NCI-H1105 treated with DMSO at 0.1 percent for 48 hours (cell line): ENCODE measurements around the gene ASCL5.

Source experiments
- DNase-seq: peaks from one replicate; lab custom pipeline; 2025; lab: John Stamatoyannopoulos, UW

ASCL5 gene

DNA sequence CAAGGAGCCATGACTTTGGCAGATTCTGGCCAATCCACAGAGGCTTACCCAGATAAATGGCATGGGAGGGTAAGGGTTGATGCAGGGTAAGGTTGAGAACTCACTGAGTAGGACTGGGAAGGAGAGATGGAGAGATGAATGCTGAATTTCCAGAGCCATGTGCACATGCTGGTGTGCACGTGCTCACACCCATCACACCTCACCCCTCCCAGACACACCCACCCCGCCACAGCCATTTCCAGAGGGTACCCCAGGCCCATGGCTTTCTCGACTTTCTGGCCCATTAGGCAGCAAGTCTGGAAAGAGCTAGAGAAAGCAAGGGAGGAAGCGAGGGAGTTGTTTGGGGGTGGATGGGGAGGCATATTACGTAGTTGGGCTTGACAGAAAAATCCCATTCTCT is 16.4 kb downstream of the ASCL5 start:
- no peak for DNase-seq

DNA sequence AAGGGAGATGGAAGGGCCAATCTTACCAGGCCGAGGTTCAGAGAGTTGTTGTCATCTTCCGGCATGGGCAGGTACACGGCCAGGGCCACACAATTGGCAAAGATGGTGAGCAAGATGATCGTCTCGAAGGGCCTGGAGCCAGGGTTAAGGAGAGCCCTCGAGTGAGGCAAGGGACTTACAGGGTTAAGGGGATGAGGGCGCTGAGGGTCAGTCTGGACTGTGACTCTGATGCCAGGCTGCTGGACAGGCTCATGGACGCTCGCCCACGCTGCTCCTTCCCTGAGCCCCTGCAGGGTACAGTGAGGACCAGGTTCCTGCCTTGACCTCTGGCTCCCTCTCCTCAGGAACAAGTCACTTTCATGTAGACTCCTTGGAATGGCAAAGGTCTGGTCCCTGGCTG is 16.8 kb downstream of the ASCL5 start:
- DNase-seq: no peak

DNA sequence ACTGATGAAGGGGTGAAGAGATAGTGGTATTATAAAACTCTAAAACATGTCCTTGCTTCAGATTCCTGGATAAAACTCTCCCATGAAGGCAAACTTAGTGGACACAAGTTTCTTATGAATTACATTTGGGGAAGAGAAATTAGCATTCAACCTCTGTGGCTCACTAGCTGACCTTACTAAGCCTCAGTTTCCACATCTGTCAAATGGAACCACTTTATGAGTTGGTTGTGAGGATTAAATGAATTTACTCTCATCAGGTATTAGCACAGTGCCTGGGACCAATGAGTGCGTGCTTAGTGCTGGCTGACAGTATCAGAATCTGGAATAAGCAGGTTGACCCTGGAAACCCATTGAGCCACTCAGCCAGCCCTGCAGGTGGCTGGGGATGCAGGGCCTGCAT is 17.3 kb downstream of the ASCL5 start:
- no peak for DNase-seq

DNA sequence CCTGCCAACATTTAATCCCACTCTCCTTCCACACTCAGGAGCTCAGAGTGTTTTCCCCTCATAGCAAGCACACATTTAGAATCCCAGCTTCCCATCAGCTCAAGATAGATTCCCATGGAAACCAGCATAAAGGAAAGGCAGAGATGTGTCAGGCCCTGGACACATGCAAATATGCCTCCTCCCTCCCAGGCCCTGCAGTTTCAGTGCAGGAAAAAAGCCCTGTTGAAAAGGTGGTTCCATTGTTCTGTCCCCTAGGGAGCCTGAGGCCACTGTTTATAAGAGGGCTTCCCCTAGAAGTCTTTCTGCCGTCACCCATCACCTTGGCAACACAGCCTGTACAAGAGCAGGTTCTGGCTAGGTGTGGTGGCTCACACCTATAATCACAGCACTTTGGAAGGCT is 18.4 kb downstream of the ASCL5 start:
- peak; percentile 40 for DNase-seq

DNA sequence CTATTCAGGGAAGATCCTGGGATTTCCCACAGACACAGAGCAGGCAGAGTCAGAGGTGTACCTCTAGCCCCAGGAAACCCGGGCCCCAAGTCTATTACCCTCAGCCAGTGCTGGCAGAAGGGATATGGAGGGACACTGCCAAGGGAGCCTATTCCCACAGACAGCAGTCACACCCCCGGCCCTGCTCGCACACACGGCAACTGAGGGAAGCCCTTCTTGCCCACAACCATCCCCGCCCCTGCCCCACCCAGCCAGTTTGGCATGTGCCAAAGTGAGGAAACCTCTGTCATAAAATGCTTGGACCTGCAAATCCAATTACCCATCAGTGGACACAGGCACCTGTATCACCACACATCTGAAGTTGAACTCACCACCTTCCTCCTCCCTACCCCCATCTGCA is 21.3 kb downstream of the ASCL5 start:
- DNase-seq: no peak

DNA sequence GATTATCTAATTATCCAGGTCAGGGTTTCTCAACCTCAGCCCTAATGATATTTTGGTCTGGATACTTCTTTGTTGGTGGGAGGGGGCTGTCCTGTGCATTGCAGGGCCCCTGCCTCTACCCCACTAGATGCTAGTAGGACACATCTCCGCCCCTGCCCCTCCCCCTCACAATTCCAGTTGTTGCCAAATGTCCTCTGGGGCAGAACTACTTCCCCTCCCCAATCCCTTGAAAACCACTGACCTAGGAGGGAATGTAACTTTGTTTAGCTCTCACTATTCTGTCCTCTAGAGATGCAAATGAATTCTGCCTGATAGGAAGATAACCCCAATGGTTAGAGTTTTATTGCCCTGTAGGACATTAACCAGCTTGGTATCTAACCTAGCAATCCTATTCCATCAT is 22.8 kb downstream of the ASCL5 start:
- DNase-seq: no peak

DNA sequence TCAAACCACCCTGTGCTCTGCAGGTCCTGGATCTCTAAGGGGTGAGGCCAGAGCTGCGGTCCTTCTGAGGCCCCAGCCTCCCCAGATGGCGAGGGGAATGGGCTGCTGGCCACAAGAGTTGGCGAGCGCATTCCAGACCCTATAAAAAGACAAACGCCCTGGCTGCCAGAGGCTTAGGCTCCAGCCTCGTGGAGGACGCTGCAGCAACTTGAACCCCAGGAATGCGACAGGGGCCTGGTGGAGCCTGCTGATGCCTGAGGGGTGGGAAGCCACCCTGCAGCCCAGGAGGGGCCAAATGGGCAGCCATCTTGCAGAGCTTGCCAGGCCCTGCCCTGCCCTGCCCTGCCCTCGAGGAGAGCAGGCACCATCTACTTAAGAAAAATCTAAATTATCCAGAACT is 23.3 kb downstream of the ASCL5 start:
- no peak for DNase-seq

DNA sequence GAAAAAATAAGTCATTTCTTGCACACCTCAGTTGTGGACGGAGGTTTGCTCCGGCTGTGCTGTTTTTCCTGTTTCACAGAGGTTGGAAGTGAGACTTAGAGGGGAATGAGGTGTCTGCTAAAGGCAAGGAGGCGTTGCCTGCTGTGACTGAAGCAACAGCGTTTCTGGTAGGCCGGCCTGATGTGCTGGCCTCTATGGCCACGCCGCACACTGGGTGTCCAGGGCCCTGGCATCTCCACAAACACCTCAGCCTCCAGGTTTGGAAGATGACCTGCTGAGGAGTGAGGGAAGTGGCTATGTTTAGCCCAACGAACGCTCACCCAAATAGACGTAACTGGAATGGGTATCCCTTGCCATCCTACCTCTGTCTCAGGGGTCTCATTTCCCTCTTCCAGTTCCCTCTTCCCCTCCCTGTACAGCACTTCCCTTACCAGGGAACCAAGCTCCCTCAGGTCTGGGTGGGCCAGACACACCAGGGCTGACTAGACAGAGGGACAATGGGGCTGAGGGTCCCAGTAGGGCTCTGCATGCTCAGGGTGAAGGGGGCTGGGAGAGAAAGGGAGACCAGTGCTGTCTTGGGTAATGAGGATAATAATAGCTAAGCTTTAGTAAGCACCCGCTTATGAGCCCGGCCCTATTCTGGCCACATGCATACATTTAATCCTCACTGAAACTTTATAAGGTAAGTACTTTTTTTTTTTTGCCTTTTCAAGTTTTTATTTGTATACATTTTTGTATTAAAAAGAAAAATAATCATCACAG is 26.6 kb downstream of the ASCL5 start:
- no peak for DNase-seq

DNA sequence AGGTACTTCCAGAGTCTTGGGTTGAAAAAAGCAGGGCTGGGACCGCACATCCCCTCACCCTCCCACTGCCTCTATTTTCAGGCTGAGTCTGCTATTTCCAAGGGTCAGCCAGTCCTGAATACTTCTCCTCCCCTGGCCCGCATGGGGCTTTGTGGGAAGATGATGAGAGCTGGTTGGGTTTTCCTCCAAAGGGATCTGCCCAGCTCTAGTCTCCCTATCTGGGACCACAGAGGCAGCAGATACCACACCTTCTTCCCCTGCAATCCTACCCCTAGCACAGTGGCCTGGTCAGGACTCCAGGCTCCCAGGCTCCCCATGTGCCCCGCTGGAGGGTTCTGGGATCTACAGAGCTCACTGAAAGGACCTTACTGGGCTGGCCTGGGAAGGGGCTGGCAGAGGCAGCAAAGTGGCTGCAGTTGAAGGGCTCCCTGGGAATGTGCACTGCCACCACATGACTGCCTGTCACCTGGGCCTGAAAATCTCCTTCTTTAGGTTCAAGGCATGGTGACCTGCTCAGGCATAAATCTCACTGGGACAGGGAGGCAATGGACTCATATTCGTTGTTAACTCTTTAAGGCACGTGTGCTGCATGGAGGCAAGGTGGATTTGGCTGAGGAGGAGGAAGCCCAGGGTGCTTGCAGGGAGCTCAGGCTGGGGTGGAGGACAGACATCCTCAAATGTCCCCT is 27.8 kb downstream of the ASCL5 start:
- DNase-seq: no peak

DNA sequence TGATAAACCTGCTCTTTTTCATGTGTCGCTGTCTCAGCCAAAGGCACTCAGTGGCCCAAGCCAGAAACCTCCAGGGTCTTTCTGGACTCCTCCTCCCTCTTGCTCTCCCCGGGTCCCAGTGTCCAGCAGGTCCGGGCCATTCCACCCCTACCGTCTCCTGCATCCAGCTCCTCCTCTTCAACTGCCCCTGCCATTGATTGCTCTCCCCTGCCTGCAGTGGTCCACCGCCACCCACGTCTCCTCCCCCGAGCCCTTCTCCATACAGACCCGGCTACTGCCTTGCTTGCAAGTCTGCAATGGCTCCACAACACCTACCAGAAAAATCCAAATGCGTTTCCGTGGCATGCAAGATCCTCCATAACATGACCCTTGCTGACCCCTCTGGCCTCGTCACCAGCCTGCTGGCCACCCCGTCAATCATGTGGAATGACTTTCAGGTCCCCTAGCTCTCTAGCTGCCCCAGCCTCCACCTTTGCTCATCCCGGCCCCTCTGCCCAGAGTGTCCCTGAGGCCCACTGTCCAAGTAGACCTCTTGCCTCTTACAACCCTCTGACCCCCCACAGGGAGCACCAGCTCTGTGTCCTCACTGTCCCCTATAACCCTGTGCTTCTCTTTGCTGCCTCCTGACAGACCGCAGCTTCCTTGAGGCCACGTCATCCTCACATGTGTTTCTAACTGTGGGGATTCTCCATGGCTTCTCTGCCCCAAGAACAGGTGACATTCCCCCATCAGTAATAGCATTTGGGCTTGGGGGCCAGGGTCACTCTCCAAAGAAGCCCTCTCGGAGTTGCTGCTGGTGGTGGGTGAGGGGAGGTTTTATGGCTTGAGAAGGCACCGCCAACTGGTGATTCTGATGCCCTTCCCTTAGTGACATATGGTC is 29.8 kb downstream of the ASCL5 start:
- DNase-seq: no peak

DNA sequence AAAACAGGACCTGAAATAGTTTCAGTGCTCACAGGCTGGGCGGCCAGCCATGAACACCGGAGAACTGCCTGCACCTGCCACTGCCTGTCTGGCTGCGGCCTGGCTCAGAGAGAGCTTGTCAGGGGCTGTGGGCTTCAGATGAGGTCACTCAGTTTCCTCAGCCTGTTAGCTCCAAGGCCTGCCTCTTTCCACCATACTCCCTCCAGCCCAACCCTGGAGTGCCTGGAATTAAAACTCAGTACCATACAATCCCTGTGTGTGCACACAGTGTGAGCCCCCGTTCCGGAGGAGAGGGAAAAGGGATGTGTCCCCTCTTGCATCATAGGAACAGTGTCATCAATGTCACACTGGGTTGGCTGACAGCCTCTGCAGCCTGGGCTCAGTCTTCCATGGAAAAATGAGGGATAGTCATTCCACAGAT is 30.9 kb downstream of the ASCL5 start:
- no peak for DNase-seq

DNA sequence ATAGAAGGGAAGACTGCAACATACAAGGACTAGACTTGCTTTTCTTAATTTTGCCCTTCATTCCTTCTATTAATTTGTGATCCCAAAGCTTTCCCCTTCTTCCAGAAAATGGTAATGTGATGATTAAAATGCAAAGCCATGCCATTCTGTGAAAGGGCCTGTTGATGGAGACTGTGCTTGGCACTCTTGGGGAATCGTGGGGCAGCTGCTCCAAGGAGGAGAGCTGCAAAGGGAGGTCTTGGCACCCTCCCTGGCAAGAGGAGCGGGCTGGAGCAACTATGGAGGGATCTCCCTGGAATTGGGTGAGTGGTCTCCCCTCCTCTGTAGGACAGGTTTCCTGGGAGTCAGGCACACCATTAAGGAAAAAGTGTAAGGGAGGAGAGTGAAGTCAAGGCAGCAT is 31.4 kb downstream of the ASCL5 start:
- DNase-seq: no peak

DNA sequence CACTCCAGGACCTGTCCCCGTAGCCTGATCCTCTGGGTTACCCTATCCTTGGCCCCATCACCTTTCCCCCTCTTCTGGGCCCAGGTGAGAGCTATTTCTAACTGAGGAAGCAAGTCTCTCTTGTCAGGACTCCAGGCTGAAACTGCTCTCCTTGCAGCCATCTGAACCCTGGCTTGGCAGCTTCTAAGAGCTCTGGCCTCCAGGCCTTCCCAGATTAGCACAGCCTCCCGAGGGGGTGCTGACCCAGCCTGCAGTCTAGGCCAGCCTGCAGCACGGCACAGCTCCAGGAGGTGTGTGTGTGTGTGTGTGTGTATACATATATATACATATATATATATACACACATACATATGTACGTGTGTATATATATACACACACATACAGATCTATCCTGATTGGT is 32.2 kb downstream of the ASCL5 start:
- no peak for DNase-seq

DNA sequence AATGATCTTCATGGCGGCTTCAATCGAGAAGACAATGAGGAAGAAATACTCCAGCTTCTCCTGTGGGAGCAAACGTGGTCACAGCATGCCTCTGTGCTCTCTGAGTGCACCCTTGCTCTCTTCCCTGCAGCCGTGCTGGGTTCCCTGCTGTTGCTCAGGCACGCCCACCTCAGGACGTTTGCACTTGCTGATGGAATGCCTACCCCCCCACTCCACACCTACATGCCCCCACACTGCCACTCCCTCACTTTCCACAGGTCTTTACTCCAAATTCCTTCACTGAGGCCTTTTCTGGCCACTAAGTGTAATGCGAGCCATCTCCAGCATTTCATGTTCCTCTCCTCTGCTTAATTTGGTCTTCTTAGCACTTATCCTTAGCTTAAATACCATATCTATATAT is 33.0 kb downstream of the ASCL5 start:
- no peak for DNase-seq

DNA sequence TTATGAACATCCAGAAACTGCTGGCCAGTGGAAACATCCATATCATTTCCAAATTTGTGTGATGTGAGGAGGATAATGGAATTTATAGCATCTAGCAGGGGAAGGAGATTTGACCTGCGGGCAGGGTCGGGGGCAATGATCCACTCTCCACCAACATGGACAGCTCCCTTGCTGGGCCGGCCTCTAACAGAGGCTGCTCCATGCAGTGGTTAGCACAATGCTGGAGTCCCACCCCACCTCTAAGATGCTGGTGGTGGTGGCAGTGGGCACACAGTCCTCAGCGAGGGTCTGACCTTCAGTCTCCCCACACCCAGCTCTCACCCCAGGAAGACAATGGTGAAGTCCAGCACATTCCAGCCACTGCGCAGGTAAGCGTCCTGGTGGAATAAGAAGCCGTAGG is 33.4 kb downstream of the ASCL5 start:
- no peak for DNase-seq

DNA sequence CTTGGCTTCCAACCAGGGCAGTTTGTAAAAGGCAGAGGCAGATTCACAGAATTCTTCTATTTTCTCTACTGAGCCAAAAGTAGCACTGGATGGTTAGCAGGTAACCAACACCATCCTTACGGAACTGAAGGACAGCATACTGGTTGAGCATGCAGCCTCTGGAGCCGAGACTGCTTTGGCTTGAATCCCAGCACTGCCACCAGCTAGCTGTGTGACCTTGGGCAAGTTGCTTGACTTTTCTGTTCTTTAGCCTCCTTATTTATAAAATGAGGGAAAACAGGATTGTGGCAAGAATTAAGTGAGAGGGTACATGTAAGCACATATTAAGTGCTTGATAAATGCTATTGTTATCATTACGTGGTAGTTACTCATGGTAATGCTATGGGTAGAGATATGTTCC is 34.2 kb downstream of the ASCL5 start:
- no peak for DNase-seq

DNA sequence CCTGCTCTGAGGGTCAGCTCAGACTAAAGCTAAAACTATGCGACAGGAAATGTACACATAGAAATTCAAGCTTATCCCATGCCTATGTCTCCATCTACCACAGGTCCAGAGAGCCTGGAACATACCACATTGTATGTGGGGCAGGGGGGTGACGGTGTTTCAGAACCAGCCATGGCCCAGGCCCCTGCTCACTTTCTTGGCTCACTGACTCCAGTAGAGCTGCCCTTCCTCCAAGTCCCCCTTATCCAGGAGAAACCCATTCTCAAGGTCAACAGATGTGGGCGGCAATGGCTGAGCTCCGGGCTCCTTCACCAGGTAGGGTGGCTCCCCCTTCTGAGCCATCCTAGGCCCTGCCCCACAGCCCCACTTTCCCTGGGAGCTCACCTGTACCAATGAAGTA is 35.7 kb downstream of the ASCL5 start:
- DNase-seq: no peak

DNA sequence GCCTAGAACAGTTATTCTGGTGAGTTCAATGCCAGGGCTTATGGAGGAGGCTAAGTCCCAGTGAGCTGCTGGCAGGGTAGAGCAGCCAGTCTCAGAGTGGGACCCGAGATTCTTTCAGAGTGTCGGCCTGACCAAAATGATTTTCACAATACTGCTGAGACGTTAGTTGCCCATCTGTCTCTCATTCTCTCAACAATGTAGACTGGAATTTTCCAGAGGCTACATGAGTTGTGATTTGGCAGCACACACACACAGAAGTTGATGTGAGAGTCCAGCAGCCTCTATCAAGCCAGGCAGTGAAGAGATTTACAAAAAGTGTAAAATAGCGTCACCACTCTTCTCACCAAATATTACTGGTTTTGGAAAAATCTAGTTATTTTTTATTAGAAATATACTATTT is 36.4 kb downstream of the ASCL5 start:
- no peak for DNase-seq

DNA sequence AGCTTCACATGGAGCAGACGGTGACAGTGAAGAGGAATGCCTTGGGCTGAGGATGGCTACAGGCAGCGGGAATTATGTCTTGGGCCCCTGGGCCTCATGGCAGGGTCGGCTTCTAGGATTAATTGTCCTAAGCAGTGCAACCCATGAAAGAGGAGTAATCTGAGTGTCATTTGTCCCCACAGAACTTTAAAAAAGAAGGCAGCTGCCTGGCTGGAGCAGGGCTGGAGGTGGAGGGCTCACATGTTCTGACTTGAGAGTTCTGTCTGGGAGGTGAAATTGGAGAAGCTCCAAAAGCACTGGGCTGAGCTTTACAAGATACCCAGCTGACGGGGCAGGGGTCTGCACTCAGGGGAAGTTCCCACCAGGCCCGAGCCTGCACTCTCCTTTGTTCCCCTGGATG is 37.4 kb downstream of the ASCL5 start:
- peak; percentile 26 for DNase-seq

DNA sequence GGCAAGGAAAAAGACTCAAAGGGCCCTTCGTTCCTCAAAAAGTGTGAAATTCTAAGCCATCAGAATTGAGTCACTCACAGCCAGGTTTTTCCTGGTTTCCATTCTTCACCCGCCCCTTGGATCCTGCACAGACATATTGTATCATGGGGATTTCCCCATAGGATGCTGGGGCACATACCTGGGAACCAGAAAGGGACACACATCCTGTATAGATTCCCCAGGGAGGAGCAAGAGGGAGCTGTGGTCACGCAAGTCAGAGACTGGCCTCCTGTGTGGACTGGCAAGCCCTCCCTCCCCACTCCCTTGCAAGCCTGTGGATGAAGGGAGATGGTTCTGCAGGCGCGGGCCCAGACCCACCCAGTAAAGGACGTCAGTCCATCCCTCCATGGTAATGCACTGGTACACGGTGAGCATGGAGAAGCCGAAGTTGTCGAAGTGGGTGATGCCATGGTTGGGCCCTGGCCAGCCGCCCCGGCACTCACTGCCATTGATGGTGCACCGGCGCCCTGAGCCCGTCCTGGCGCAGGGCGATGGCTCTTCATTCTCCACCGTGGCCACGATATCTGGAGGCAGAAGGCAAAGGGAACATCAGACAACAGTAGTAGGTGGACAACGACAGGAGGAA is 38.0 kb downstream of the ASCL5 start:
- DNase-seq: no peak

DNA sequence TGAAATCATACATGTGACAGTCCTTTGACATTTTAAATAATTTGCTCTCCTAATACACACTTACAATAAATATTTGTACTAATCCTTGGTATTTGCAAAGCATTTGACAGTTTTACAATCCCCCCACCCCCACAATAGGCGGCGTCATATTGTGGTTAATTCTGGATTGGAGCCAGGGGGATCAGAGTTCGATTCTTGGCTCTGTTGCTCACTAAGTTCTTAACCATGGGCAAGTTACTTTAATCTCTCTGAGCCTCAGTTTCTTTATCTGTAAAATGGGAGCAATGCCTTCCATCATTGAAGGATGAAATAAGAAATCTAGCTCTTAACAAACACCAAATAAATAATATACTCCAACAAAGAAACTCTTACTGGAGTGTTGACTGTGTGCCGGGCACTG is 38.6 kb downstream of the ASCL5 start:
- DNase-seq: no peak

DNA sequence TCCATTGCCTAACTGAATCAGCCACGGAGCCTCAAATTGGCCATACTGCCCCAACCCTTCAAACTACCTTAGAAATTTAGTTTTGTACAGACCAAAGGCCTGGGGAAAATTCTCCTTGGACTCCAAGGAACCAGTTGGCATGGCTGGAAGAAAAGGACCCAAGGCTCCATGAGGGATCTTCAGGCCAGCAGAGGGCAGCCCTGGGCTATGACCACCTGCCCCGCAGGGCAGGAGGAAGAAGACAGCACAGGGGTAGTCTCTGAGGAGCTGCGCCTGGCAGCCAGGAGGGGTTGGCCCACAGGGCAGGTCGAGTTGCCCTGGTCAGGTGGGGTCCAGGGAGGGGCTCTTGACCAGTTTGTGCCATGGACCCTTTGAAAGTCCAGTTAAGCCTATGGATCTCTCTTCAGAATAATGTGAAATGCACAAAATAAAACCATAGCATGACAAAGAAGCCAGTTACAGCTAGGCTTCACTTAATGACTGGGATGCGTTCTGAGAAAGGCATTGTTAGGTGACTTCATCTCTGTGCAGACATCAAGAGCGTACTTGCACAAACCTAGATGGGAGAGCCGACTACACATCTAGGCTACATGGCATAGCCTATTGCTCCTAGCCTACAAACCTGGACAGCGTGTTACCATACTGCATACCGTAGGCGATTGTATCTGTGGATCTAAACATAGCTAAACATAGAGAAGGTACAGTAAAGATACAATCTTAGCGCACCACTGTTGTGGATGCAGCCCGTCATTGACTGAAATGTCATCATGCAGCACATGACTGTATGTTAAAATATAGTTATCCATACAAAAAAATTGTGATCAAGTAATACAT is 40.9 kb downstream of the ASCL5 start:
- no peak for DNase-seq
